GM20000 (cell line): ENCODE measurements around the gene CERT1.

ENCODE experiments used
- DNase-seq: peaks from one replicate; pipeline ENCODE4 v3.0.0; 2012; ENCODE audit warnings: low spot score
- CTCF ChIP-seq: IDR thresholded peaks from 2 replicates; pipeline ENCODE4 v1.5.1; 2012; ENCODE audit warnings: mild to moderate bottlenecking, control low read depth; ENCODE audit errors: extremely low read depth, missing control alignments

The CERT1 gene

DNA sequence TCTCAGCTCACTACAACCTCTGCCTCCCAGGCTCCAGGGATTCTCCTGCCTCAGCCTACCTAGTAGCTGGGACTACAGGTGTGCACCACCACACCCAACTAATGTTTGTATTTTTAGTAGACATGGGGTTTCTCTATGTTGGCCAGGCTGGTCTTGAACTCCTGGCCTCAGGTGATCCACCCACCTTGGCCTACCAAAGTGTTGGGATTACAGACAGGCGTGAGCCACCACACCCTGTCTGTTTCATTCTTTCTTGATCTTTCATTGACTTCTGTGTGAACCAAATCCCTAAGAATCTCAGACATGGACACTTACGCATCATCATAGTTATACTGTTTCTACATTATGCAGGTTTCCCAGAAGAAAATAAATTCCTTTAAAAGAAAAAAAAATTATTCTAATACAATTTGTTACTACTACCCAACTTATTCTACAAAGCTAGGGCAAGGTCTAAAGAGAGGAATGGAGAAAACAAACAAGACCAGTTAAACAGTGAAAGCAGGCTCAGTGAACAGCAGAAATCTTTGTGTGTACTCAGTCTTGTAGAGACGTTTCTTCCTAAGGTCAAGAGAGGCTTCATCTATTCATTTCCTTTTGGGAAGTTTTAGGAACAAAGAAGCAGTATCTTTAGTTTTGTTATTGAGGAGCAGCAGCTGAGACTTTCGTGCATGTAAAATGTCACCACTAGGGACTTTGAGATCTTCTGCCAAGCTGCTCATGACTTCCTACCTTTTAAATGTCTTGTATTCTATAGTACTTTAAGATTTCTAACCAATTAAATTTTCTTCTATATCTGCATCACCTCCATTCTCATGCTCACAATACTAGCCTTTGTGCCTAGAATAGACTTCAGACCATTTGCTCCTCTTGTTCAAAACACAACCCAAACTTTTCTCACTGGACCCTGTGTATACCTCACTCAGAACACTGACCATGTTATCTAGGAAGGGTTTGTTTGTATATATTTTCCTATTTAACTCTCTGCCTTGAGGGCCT lies 180.0 kb downstream of the CERT1 start:
- peak; percentile 14 for DNase-seq
- TF ChIP-seq CTCF = no peak

- TF ChIP-seq CTCF = no peak
- DNase-seq = no peak
Measured at GRCh38 chr5:75330404-75330803, 181.0 kb downstream of the CERT1 start.
